ENCODE measurements around the gene NUDT5. TPM values are rescaled to one million over a fixed set of nuclear protein-coding genes. Genes with fewer than 3 reads are reported as not detected.
"Not testable (repeated sequence)": the region's sequence is repeated elsewhere in the genome, so short reads cannot be mapped to it uniquely, and the experiment has no call there.

NUDT5 gene
- total RNA-seq, 4 donors from 2014 or later, result 33.6 to 54.8 (median 45.2) TPM

GRCh38 chr10:12235116-12235694 is 39.5 kb upstream of the NUDT5 start:
- TF ChIP-seq CTCF (IDR thresholded peaks at IDR 0.05), result no peak
- DNase-seq (ENCODE audit: low spot score) (no peak), ATAC-seq (ENCODE audit: low FRiP score) (no peak)

- not testable (repeated sequence) for ATAC-seq (ENCODE audit: low FRiP score); DNase-seq (ENCODE audit: low spot score)
These were observed 39.0 kb upstream of the NUDT5 start for GRCh38 chr10:12234687-12235086.

- TF ChIP-seq CTCF (IDR thresholded peaks at IDR 0.05), result no peak
- ATAC-seq (ENCODE audit: low FRiP score), result no peak
- DNase-seq (ENCODE audit: low spot score), result no peak
These were observed 33.2 kb upstream of the NUDT5 start for GRCh38 chr10:12228851-12229250.

- ATAC-seq (ENCODE audit: low FRiP score); DNase-seq (ENCODE audit: low spot score): not testable (repeated sequence)
These were observed 30.7 kb upstream of the NUDT5 start for GRCh38 chr10:12226438-12226837.

- DNase-seq (ENCODE audit: low spot score), result no peak
These were observed 29.8 kb upstream of the NUDT5 start for GRCh38 chr10:12225444-12225843.

GRCh38 chr10:12221323-12222298 is 25.9 kb upstream of the NUDT5 start:
- DNase-seq (ENCODE audit: low spot score), result no peak
- TF ChIP-seq CTCF (IDR thresholded peaks at IDR 0.05), result no peak
- ATAC-seq (ENCODE audit: low FRiP score), result no peak

More at GRCh38 chr10:12225444-12225843, 29.8 kb upstream of the NUDT5 start:
- no peak for ATAC-seq (ENCODE audit: low FRiP score)
- no peak for TF ChIP-seq CTCF (IDR thresholded peaks at IDR 0.05)

- DNase-seq (ENCODE audit: low spot score) (no peak), ATAC-seq (ENCODE audit: low FRiP score) (no peak)
- no peak for TF ChIP-seq CTCF (IDR thresholded peaks at IDR 0.05)
These were observed 23.3 kb upstream of the NUDT5 start for GRCh38 chr10:12218991-12219390.

GRCh38 chr10:12214763-12215218 is 19.1 kb upstream of the NUDT5 start:
- ATAC-seq (ENCODE audit: low FRiP score) (no peak), DNase-seq (ENCODE audit: low spot score) (no peak)
- no peak for TF ChIP-seq CTCF (IDR thresholded peaks at IDR 0.05)
